GM19099 (cell line): ENCODE data around the gene RBMS3.

Experiments used
- POLR2A ChIP-seq: IDR thresholded peaks from 3 replicates; pipeline ENCODE4 v1.6.1; 2011; ENCODE audit warnings: low read depth; ENCODE audit not compliant: insufficient read length; ENCODE audit errors: extremely low read depth

The RBMS3 gene

DNA sequence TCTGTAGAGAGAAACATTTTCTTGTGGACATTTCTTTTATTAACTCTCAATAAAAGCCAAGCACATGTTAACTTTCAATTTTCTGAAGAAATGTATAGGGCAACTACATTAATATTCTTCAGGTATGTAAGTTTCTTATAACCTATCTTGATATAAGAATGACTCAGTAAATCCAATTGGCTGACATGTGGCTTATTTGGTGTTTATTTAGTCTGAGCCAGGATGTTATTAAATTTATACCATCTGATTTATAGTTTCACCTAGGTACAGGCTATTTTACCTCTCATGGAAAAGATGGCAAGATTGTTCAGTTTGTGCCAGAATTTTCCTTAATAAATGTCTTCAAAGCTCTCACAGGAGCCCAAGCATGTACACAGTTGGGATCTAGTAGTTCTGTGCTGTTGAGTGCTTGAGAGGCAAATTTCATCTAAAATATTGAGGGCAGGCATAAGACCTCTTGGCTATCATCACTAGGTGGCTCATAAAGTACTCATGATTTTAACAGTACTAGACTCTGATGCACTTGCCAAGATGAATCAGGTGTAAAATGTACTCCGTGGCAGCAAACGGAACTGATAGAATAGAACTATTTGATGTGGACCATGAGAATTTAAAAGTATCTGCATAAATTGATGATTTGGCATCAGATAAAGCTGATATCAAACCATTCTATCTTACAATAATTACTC is 631.9 kb downstream of the RBMS3 start:
- no peak for TF ChIP-seq POLR2A

DNA sequence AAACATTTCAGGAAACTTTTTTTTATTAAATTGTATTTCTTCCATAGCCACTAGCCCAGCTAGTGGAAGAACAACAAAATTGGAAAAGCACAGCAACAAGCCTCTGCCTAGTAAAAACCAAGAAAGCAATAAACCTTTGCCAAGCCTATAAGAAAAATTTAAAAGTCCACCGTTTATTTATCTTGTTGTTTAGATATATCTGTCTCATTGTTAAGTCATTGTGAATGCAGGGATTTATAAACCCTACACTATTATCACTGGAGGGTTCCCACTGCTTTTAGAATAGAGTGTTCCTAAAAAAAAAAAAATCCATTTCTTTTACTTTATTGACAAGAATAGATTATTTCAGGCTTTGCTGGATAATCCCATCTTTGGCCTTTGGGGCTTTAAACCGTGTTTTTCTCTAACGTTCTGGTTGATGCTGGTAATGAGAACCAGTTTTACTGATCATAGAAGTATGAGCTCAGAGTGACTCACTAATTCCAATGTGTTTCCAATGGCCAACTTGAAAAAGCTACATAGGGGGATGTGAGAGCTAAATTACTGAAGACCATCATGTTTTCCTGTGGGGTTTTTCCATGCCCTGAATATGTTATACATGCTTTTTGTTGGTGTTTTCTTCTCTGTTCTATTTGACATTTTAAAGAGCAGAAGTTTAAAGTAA is 634.1 kb downstream of the RBMS3 start:
- TF ChIP-seq POLR2A: no peak

DNA sequence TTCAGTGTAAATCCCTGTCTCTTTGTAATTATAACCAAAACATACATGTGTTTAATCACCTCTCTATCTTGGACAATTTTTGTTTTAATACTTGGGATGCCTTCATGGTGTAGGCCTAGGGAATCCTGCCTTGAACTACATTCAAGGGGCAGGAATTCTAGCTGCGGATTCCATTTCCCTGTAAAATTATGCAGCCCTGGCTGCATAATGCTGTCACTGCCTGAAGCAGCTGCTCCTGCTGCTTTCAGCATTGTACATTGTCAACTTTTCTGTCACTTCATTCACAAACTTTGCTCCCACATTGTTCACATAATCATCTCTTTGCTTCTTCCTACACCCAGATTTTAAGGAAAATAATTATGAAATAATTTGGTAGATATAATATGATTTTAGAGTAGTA is 638.7 kb downstream of the RBMS3 start:
- TF ChIP-seq POLR2A: no peak

DNA sequence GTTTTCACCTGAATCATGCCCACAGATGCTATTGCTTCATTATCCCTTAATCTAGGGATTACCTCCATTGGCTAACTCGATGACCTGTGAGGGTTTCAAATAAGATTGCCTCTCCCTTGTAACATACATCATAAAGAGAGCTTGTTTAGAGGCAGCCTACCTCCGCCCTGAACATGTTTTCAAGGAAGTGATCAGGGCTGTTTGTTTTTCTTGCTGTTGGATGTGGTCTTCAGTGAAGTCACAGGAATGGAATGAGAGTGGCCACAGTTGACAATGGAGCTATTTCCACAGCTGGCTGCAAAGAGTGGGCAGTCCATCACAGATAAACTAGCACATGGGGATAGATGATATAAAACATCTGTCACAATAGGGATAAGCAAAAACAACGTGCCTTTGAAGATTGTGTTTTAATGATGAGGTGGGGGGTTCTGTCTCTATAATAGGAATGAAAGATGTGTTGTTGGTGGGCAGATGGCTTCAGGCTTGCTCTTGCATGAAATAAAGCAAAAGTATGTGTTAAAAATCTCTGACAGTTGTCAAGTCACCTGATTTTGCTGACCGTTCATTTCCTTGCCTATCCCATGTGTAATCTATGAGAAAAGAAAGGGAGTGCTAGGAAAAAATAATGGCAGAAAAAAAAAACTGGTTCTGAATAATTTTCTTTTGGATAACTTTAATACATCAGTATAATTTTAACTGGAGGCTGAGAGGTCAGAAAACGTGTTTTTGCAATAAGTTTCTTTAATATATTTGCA is 642.3 kb downstream of the RBMS3 start:
- no peak for TF ChIP-seq POLR2A

- no peak for TF ChIP-seq POLR2A
Measured at GRCh38 chr3:29924783-29925561, 644.1 kb downstream of the RBMS3 start.

GRCh38 chr3:29926378-29926777 is 645.5 kb downstream of the RBMS3 start:
- TF ChIP-seq POLR2A: no peak

DNA sequence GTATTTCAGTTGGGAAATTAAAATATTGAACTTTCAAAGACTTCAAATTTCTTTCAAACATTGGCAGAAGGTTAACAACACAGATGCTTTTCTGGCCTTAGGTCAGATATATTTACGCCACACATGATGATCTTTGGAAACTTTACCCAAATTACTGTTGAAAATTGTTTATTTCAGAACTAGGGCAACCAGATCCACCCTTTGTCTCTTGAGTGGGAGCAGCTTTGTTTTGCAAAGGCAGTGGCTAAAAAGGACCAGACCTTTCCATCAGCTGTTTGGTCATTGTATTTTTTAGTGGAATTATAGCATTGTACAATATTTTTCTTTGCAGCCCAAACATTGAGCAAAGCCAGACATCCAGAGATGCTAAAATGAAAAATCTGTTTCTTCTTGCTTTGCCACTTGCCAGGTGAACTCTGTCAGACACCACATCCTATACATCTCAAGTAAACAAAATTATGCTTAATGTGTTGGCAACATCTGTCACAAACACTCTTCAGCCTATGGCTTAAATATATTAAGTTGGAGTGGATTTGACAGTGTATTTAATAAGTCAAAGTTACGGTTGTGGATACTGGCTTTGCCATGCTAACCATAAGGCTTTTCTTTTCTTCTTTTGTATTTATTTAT is 651.9 kb downstream of the RBMS3 start:
- TF ChIP-seq POLR2A: no peak

DNA sequence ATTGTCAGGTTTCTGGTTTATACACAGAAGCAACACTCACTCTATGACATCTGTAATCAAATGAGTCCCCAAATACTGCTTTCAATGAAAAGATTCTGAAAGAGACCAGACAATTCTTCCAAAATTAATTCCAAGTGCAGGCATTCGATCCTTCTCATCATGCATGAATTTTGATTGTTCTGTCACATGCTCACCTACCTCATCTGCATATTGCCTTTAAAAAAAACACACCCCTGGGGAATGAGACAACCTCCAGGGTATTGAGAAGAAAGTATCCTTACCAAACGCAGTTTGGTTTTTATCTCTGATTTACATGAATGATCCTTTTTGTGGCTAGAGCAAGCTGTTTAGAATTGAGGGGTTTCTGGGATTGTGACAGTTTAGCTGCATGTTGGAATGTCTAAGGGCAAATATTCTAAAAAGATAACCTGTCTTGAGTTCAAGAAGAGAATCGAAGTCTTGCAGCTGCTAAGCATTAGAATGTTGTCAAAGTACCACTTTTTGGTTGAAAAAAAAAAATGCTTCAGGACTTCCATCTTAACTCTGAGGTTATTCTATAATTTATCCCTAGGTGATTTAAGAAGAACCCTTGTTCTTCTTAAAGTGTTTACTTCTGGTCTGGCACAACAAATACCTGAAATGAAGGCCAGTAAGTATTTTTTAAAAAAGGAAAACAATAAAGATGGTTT is 653.1 kb downstream of the RBMS3 start:
- no peak for TF ChIP-seq POLR2A

- no peak for TF ChIP-seq POLR2A
Measured at GRCh38 chr3:29934751-29935150, 653.9 kb downstream of the RBMS3 start.

- TF ChIP-seq POLR2A: no peak
Measured at GRCh38 chr3:29936054-29936453, 655.2 kb downstream of the RBMS3 start.

DNA sequence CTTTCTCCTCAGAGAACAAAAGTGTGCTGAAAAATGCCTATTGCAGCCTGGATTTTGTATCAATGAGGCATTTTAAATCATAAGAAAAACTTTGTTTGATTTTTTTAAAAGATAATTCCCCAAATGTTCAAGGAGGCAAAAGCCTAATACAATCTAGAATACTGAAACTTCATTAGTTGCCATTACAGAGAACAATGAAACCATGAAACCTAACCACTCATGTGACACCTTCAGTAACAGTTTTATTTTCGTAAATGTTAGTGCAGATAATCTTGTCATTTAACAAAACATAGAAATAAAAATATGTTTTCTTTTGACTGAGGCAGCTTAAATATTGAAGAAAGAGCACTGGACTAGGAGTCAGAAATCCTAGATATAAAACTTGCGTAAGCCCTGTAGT is 655.9 kb downstream of the RBMS3 start:
- no peak for TF ChIP-seq POLR2A

DNA sequence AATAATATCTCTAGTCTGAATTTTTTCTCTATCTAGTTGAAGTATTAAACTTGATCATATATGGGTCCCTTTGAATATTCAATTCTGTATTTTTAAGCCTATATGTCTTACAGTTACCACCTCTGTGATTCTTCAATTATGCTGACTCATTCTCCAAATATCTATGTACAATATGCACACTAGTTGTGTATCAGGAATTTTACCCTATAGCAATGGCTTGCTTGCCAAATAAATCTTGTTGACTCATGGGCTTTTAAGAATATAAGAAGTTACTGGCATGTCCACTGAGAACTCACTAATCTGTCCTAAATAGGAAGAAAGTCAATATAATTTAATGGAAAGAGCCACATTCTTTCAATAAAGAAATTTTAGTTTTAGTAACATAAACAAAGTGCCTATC is 656.3 kb downstream of the RBMS3 start:
- TF ChIP-seq POLR2A: no peak

DNA sequence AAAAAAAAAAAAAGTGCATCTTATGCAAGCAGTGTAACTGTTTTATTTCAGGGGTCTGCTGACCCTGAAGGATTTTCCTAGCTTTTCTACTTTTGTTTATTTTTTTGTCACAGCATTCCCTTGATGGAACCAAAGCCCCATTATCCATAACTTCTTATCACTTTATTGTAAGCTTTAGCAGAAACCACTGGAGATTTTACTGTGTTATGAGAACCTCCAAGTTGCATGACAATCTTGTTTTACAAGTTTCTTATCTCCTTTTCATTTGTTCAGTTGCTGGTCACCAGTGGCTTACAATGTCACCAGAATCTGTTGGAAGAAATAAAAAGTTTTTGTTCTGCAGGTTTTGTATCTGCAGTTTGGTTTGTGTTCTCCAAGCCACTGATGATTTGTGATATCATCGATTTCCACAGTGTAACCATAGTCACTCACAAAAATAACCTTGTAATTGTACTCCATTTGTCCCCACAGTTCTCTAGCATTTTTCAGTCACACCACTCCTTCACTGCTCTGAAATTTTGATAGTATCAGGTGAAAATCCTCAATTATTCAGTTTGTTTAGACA is 660.0 kb downstream of the RBMS3 start:
- TF ChIP-seq POLR2A: no peak

- TF ChIP-seq POLR2A: no peak
Measured at GRCh38 chr3:29942297-29942696, 661.4 kb downstream of the RBMS3 start.

- no peak for TF ChIP-seq POLR2A
Measured at GRCh38 chr3:29949131-29949530, 668.3 kb downstream of the RBMS3 start.
